KBM-7 (cell line): ENCODE data around the gene NPIPB2.
"Not testable (repeated sequence)": the region's sequence is repeated elsewhere in the genome, so short reads cannot be mapped to it uniquely, and the experiment has no call there.

Experiments
- DNase-seq: peaks from one replicate; pipeline ENCODE4 v3.0.0-alpha.2; 2015
- in situ Hi-C: fragments of 300-500 bp; cut with MboI; formaldehyde crosslinking; loops from 2 replicates; pipeline ENCODE4 v1.14.3; 2020; ENCODE audit warnings: low sequenced_read_pairs, low pct_unique_long_range_greater_than_20kb, mixed read lengths

The NPIPB2 gene

GRCh38 chr16:11941945-11942344, at the start of gene NPIPB2:
Gene NPIPB2, minus strand, starts transcription at chr16:11942045. Its CDS starts 0 bp downstream, at chr16:11942045.
- DNase-seq, in situ Hi-C loops: not testable (repeated sequence)

GRCh38 chr16:11990702-11991390, 49.0 kb upstream of the NPIPB2 start:
- DNase-seq: no peak
- in situ Hi-C loops: no loop called here

DNA sequence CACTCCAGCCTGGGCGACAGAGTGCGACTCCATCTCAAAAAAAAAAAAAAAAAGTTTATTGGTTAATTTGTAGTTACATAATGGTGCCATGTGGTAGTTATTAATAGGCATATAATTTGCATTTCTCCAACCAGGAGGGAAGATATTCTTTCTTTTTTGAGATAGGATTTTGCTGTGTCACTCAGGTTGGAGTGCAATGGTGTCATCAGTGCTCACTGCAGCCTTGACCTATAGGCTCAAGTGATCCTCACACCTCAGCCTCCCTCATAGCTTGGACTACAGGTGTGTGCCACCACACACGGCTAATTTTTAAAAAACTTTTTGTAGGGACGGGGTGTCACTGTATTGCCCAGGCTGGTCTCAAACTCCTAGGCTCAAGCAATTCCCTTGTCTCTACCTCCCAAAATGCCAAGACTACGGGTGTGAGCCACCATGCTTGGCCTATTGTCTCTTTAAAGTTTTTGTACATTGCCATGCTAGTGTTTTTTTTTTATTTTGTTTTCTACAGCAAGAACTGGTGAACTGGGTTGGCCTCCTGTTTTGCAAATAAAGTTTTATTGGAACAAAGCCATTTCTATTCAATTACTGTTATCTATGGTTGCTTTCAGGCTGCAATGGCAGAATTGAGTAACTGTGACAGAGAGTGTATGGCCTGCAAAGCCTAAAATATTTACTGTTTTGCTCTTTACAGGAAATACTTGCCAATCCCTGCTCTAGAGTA, 46.6 kb upstream of the NPIPB2 start:
- in situ Hi-C loops: no loop called here

GRCh38 chr16:11986521-11987057, 44.7 kb upstream of the NPIPB2 start:
- no peak for DNase-seq
- in situ Hi-C loops: no loop called here

More for the DNA sequence above, 46.6 kb upstream of the NPIPB2 start:
- DNase-seq: no peak

DNA sequence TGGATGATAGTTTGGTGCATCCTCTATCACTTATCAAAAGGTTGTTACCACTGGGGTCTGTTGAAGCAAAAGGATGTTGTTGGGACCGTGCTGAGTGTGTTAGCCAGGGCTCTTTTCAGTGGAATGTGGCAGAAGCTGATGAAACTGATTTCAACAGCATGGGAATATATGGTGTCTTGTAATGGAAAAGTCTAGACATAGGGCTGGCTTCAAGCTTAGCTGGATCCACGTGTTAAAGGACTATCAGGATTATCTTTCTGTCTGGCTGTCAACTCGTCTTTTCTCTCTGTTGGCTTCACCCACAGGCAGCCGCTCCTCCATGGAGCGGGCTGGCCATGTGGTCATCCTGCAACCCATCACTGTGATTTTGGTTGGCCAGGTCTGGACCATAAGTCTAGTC, 43.4 kb upstream of the NPIPB2 start:
- DNase-seq: no peak

DNA sequence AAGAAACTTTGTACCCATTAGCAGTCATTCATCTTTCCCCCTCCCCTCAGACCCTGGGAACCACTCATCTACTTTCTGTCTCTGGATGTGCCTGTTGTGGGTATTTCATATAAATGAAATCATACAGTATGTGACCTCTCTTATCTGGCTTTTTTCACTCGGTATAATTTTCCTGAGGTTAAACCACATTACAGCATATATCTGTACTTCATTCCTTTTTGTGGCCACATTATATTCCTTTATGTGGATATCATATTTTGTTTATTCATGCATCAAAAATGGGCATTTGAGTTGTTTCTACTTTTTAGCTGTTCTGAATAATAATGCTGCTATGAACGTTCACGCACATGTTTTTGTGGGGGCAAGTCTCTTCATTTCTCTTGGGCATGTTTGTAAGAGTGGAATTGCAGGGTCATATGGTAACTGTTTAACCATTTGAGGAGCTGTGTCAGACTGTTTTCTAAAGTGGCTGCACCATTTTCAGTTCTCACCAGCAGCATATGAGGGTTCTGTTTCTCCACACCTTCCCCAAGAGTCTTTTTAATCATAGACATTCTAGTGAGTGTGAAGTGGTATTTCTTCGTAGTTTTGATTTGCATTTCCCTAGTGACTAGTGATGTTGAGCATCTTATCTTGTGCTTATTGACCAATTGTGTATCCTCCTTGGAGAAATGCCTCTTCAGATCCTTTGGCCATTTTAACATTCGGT, 38.4 kb upstream of the NPIPB2 start:
- in situ Hi-C loops: no loop called here
- no peak for DNase-seq

More for the DNA sequence above, 43.4 kb upstream of the NPIPB2 start:
- in situ Hi-C loops: no loop called here

DNA sequence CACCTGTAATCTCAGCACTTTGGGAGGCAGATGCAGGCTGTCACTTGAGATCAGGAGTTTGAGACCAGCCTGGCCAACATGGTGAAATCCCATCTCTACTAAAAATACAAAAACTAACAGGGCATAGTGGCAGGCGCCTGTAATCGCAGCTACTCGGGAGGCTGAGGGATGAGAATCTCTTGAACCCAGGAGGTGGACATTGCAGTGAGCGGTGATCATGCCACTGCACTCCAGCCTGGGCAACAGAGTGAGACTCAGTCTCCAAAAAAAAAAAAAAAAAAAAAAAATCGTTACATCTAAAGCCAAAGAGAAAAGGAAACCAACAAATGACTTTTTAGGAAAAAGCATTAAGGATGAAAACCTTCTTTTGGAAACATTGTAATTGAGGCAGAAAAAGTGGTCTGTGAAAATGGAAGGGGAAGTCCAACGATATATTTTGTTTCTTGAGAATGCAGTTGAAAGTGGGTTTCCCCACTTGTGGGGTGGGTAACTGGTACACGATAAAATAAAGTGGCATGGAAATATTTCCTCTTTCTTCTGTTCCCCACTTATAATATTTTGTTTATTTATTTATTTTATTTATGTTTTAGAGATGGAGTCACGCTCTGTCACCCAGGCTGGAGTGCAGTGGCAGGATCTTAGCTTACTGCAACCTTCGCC, 37.3 kb upstream of the NPIPB2 start:
- in situ Hi-C loops: no loop called here

DNA sequence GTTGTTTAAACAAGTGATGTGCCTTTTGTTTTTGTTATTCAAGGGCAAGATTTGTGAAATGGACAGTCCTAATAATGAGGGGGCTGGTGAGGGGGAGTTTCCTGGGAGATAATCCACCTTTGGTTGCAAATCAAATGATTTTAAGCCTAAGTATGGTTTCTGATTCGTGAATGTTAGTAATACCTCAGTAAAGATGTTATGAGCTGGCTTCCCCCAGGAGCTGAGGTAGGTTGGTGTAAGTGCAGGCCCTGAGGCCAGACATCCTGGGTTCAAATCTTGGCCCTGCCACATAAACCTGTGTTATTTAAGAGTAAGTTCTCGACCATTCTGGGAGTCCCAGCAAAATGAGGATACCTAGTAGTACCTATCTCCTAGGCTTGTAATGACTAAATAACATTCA, 36.2 kb upstream of the NPIPB2 start:
- DNase-seq: no peak

More for the DNA sequence above, 37.3 kb upstream of the NPIPB2 start:
- no peak for DNase-seq

DNA sequence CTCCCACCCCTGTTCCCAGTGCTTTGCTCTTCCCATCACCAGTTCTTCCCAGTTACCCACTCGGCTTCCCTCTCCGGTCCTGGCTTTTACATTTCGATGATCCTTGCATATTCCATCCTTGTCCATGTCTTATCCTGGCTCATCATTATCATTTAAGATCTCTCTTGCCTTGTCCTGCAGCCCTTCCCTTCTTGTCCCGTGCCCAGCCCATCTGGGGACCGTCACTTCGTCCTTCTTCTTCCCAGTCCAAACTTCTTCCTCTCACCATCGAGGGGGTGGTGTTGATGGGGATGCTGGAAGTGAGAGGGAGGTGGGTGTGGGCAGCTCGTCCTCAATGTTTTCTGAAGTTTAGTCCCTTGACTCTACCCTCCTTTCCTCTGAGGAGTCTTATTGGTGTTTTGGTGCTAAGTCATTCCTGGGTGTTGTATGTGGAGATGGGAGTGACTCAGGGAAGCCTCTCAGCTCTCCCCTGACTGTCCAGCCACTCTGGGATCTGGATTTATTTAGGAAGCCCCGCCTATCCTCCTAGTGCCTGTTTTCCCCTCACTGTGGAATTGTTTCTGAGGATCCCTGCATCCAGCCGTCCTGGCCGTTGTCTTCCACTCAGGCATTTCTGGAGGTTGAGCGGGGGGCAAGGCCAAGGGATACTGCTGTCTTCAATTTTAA, 35.7 kb upstream of the NPIPB2 start:
- in situ Hi-C loops: no loop called here
- no peak for DNase-seq

More for the DNA sequence above, 36.2 kb upstream of the NPIPB2 start:
- in situ Hi-C loops: no loop called here

DNA sequence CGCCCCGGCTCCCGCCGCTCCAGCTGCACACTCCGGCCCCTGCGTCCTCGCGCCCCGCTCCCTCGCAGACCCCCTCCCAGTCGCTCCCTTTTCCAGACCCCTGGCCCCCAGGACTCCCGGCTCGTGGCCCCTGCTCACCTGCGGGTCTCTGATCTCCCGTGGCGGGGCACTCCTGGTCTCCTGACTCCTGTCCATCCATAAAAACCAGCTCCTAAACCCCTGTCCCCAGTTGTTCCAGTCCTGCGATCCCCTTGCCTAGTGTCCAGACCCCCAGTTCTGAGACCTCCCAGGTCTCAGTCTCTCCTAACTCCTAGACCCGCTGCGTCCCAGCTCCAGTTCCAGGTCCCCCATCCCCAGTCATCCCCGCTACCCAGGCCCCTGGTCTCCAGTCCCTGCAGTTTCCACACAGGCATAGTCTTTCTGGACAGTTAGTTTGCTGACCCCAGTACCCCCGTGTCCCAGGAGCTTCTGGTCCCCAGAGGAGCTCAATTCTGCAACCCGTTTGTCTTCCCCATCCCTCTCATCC, 35.1 kb upstream of the NPIPB2 start:
- no peak for DNase-seq
- in situ Hi-C loops: no loop called here

- DNase-seq: no peak
- in situ Hi-C loops: no loop called here
These were observed 31.2 kb upstream of the NPIPB2 start for GRCh38 chr16:11973070-11973469.

GRCh38 chr16:11972128-11972527, 30.3 kb upstream of the NPIPB2 start:
- DNase-seq: no peak
- in situ Hi-C loops: no loop called here

DNA sequence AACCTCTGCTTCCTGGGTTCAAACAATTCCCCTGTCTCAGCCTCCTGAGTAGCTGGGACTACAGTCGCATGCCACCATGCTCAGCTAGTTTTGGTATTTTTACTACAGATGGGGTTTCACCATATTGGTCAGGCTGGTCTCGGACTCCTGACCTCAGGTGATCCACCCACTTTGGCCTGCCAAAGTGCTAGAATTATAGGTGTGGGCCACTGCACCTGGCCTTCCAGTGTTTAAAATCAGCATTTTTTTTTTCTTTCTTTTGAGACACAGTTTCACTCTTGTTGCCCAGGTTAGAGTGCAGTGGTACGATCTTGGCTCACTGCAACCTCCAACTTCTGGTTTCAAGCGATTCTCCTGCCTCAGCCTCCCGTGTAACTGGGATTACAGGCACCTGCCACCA, 28.4 kb upstream of the NPIPB2 start:
- in situ Hi-C loops: not testable (repeated sequence)

GRCh38 chr16:11968577-11968976, 26.7 kb upstream of the NPIPB2 start:
- in situ Hi-C loops: no loop called here
- no peak for DNase-seq

More for the DNA sequence above, 28.4 kb upstream of the NPIPB2 start:
- not testable (repeated sequence) for DNase-seq

DNA sequence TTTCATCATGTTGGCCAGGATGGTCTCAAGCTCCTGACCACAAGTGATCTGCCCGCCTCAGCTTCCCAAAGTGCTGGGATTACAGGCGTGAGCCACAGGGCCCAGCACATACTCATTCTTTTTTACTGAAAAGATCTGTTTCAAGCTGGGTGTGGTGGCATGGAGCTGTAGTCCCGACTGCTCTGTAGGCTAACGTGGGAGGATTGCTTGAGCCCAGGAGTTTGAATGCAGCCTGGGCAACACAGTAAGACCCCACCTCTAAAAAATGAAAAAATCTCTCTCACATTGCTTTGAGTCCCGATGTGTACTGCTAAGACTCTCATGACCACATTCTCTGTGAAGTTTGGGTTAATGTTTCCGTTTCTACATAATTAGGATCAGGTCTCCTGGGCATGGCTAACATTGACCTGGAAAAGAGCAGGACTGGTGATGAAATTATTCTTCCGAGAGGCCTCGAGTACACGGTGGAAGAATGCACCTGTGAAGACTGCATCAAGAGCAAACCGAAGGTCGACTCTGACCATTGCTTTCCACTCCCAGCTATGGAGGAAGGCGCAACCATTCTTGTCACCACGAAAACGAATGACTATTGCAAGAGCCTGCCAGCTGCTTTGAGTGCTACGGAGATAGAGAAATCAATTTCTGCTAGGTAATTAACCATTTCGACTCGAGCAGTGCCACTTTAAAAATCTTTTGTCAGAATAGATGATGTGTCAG, 25.5 kb upstream of the NPIPB2 start:
- no peak for DNase-seq
- in situ Hi-C loops: no loop called here

DNA sequence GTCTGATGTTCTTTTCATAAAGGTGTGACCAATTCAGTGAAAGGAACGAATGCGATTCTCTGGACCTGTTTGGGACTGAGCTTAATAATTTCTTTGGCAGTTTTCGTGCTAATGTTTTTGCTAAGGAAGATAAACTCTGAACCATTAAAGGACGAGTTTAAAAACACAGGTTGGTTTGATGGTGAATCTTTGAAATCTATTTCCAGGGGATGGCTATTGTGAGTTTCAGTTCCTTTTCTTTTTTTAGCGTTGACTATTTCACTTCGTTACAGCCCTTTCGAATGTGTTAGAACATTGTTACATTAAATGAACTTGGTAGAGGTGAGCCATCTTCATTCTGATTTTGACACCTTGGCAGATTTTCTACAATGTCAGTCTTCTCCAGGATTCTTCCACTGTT, 24.3 kb upstream of the NPIPB2 start:
- DNase-seq: no peak
- in situ Hi-C loops: no loop called here

DNA sequence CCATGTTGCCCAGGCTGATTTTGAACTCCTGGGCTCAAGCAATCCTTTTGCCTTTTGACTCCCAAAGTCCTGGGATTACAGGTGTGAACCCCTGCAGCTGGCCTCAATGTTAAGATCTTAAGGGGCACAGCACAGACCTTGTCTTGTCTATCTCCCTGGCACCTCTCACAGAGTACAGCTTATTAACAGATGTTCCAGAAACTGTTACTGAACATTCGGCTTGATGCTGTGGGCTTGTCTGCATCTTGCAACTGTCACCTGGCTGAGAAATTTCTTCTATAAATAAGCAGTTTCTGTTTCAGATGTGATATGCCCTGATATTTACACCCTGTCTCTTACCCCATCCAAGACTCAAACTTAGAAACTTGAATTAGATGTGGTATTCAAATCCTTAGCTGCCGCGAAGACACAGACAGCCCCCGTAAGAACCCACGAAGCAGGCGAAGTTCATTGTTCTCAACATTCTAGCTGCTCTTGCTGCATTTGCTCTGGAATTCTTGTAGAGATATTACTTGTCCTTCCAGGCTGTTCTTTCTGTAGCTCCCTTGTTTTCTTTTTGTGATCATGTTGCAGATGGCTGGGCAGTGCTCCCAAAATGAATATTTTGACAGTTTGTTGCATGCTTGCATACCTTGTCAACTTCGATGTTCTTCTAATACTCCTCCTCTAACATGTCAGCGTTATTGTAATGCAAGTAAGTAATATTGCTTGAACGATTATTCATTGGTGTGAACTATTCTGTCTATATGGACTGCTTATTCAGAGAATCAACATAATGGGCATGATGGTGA, 23.1 kb upstream of the NPIPB2 start, which contains the start of gene TNFRSF17:
TNFRSF17 (plus strand) TSS at position 450 of the 791 bp plus-strand sequence; CDS start at position 565, 115 bp downstream.
- in situ Hi-C loops: no loop called here
- DNase-seq: no peak
